MV-4-11 (cell line): Measurements from ENCODE around the gene CSTB.

ENCODE experiments used
- DNase-seq: peaks from one replicate; lab custom pipeline; 2025; lab: John Stamatoyannopoulos, UW

CSTB gene

GRCh38 chr21:43810505-43811261 is 34.6 kb upstream of the CSTB start:
- DNase-seq = peak; percentile 80

GRCh38 chr21:43809853-43810504 is 33.9 kb upstream of the CSTB start:
- no peak for DNase-seq

- no peak for DNase-seq
Observed at GRCh38 chr21:43809346-43809799, 33.3 kb upstream of the CSTB start.

- DNase-seq = no peak
Observed at GRCh38 chr21:43808832-43809251, 32.7 kb upstream of the CSTB start.

- DNase-seq = no peak
Observed at GRCh38 chr21:43808367-43808766, 32.3 kb upstream of the CSTB start.

- DNase-seq = no peak
Observed at GRCh38 chr21:43806017-43806710, 30.1 kb upstream of the CSTB start.

- peak; percentile 83 for DNase-seq
Observed at GRCh38 chr21:43805275-43805800, 29.2 kb upstream of the CSTB start.

GRCh38 chr21:43803558-43804300 is 27.6 kb upstream of the CSTB start:
- no peak for DNase-seq

GRCh38 chr21:43802713-43803313 is 26.7 kb upstream of the CSTB start:
- no peak for DNase-seq

- no peak for DNase-seq
Observed at GRCh38 chr21:43801006-43801783, 25.1 kb upstream of the CSTB start.

- no peak for DNase-seq
Observed at GRCh38 chr21:43800566-43800965, 24.5 kb upstream of the CSTB start.

GRCh38 chr21:43800124-43800523 is 24.0 kb upstream of the CSTB start:
- no peak for DNase-seq

GRCh38 chr21:43799301-43799840 is 23.3 kb upstream of the CSTB start:
- DNase-seq = no peak

GRCh38 chr21:43797925-43798715 is 22.0 kb upstream of the CSTB start:
- DNase-seq = no peak

GRCh38 chr21:43797415-43797814 is 21.3 kb upstream of the CSTB start:
- no peak for DNase-seq

GRCh38 chr21:43794857-43795256 is 18.7 kb upstream of the CSTB start:
- DNase-seq = no peak

GRCh38 chr21:43794311-43794710 is 18.2 kb upstream of the CSTB start:
- no peak for DNase-seq

GRCh38 chr21:43793243-43793642 is 17.1 kb upstream of the CSTB start:
- DNase-seq = no peak

- no peak for DNase-seq
Observed at GRCh38 chr21:43792406-43792805, 16.3 kb upstream of the CSTB start.
